Stimulated activated naive CD8-positive, alpha-beta T cell treated with anti-CD3 and anti-CD28 coated beads, Interleukin-15, amount 100 ng/mL, for 72 hours (primary cell): Measurements from ENCODE around the gene SERPINB13.

Experiments
- ATAC-seq: fragments of 150-1000 bp; cut with Tn5 transposase; 2 replicates; pipeline ENCODE4 v1.10.0; 2021; ENCODE audit warnings: mild to moderate bottlenecking, moderate library complexity
- DNase-seq, 2 donors: peaks; one replicate each; pipeline ENCODE4 v3.0.0; 2021 to 2022
- H3K27ac Mint-ChIP-seq, 2 donors: one replicate each; pipeline ENCODE4 v1.8.0; 2022; ENCODE audit warnings: mild to moderate bottlenecking in 2 of 2, mixed read lengths in 2 of 2, moderate library complexity in 2 of 2
- H3K27me3 Mint-ChIP-seq: one replicate; pipeline ENCODE4 v1.8.0; 2022; ENCODE audit warnings: mixed read lengths
- H3K4me1 Mint-ChIP-seq: one replicate; pipeline ENCODE4 v1.8.0; 2022; ENCODE audit warnings: mild to moderate bottlenecking, mixed read lengths
- H3K4me3 Mint-ChIP-seq, 2 donors: one replicate each; pipeline ENCODE4 v1.8.0; 2022; ENCODE audit warnings: mild to moderate bottlenecking in 2 of 2, mixed read lengths in 2 of 2, moderate library complexity in 1 of 2
- H3K9me3 Mint-ChIP-seq, 2 donors: one replicate each; pipeline ENCODE4 v1.8.0; 2022; ENCODE audit warnings: mixed read lengths in 2 of 2

SERPINB13 gene, protein sequence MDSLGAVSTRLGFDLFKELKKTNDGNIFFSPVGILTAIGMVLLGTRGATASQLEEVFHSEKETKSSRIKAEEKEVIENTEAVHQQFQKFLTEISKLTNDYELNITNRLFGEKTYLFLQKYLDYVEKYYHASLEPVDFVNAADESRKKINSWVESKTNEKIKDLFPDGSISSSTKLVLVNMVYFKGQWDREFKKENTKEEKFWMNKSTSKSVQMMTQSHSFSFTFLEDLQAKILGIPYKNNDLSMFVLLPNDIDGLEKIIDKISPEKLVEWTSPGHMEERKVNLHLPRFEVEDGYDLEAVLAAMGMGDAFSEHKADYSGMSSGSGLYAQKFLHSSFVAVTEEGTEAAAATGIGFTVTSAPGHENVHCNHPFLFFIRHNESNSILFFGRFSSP

DNA sequence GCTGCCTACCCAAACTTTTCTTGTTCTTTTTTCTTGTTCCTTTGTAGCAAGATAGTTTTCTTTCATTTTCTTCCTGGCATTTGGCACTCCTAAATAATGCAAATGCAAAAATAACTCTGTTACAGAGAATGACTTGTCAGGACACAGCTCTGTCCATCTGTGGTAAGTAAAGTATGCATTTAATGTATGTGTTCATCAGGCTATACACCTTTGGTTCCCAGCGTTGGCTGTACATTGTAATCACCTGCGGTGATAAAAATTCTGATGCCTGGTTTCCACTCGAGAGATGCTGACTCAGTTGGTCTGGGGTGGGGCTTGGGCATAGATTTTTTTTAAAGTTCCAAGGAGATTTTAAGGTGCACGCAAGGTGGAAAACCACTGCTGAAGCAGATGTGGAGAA is at the start of gene SERPINB13:
Gene SERPINB13, plus strand, starts transcription at position 378 of the 400 bp plus-strand sequence. CDS start 1,325 bp downstream, outside the sequence.
- Mint-ChIP-seq H3K9me3 (no peaks in the 10 kb centered on the region), H3K27ac (no peak within 1 kb of the TSS), H3K4me3 (no peak within 1 kb of the TSS), H3K27me3 (peaks cover 8% of the 10 kb centered on the region), H3K4me1 (no peaks in the 10 kb centered on the region)
- no peak for ATAC-seq
- DNase-seq, result no peak

DNA sequence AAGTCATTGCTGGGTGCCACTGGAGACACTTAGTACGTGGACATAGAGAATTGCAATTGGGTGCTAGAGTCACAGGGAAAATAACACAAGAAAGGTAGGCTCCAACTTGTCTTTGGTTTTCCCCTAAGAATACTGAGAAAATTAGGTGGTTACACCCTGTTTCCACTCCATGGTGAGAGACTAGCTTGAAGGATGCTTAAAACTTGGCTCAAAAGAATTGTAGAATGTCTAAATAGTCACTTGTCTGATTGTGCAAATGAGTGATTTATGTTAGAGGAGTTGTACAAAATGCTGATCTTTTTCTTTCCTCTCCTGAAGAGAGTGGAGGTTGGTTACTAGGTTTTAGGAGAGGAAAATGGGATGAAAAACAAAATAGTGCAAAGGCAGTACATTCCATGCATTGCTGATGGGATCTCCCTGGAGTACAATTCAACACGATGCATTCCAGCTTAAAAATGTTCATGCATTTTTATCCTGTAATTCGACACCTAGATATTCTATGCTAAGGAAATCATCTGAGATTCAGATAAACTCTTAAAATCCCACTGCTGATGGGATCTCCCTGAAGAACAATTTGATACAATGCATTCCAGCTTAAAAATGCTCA is 47.1 kb upstream of the SERPINB13 start:
- Mint-ChIP-seq H3K4me1 (no peaks in the 10 kb centered on the region), H3K27ac (no peak overlapping the region), H3K4me3 (no peak overlapping the region), H3K9me3 (no peaks in the 10 kb centered on the region), H3K27me3 (peaks cover 7% of the 10 kb centered on the region)
- no peak for ATAC-seq
- DNase-seq, result no peak

DNA sequence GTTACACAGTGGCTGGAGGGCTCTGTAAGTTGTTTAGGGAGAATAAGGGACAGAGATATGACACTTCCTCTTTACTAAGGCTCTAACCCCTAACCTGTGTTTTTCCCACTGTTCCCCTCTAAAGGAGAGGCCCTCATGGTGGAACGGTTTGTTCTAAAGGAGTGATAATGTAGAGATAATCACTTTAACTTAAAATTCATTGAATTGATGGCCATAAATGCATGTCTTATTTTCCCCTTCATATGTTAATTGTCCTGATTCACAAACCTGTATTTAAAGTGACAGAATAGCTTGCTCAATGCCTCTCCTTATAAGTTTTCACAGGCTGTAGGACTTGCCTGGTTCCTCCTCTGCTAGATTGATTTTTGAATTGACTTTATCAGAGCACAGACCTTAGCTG is 45.1 kb upstream of the SERPINB13 start, which contains the start of gene SERPINB12:
Gene SERPINB12, plus strand, starts transcription at position 301 of the 400 bp plus-strand sequence. CDS start 13,791 bp downstream, outside the sequence.
- H3K9me3 Mint-ChIP-seq, result no peaks in the 10 kb centered on the region
- DNase-seq (no peak), ATAC-seq (no peak)
- H3K4me3 Mint-ChIP-seq, result no peak within 1 kb of the TSS
- no peak within 1 kb of the TSS for H3K27ac Mint-ChIP-seq
- peaks cover 7% of the 10 kb centered on the region for H3K27me3 Mint-ChIP-seq
- H3K4me1 Mint-ChIP-seq, result no peaks in the 10 kb centered on the region

DNA sequence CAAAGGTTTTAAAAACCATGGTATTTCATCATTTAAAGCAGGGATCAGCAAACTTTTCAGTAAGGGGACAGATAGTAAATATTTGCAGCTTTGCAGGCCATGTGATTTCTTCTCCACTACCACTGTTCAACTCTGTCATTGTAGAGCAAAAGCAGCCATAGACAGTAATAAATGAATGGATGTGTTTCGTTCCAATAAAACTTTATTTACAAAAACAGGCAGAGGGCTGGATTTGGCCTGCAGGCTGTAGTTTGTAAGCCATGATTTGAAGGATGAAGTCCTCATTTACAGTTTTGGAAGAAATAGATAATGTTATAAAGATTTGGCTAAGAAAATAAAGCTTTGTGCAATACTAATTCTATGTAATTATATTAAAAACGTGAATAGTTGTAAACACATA is 43.1 kb upstream of the SERPINB13 start:
- Mint-ChIP-seq H3K27me3 (peaks cover 15% of the 10 kb centered on the region), H3K9me3 (no peaks in the 10 kb centered on the region), H3K27ac (no peak overlapping the region), H3K4me1 (no peaks in the 10 kb centered on the region), H3K4me3 (no peak overlapping the region)
- DNase-seq, result no peak
- no peak for ATAC-seq

DNA sequence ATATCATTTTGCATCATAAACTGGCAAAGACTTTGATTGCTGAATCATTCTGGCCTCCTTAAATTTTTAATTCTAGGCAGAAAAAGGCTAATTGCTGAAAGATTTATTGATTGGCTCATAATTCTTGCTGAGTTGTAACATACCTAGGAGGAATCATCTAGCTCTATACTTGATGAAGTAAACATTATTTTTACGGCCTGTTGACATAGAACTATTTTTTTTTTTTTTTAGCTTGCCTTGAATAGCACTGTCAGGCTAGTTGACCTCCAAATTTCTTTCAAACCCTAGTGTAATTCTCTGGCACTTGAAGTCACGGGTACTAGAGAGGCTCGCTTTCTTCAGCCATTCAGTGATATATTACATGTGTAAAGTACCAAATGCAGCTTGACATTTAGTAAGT is 42.1 kb upstream of the SERPINB13 start:
- no peaks in the 10 kb centered on the region for H3K9me3 Mint-ChIP-seq
- ATAC-seq (no peak), DNase-seq (no peak)
- peaks cover 11% of the 10 kb centered on the region for H3K27me3 Mint-ChIP-seq
- no peaks in the 10 kb centered on the region for H3K4me1 Mint-ChIP-seq
- no peak overlapping the region for H3K27ac Mint-ChIP-seq
- H3K4me3 Mint-ChIP-seq, result no peak overlapping the region

DNA sequence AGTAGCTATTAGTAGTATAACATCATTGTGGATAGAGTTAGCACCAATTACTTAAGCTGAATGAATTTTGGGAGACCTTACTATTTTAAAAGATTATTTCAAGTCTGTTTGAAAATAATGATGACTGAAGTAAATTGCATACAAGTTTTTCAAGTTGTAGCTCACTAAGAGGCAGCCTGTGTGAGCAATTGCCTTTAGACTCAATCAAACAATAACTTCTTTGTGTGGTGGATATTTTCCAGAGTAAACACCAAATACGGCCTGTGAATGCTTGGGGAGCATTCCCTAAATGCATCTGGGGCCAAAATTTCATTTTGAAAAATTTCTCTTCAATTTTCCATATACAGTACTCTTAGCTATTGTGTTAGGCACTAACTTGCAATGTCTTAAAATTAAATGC is 37.1 kb upstream of the SERPINB13 start:
- no peak for ATAC-seq
- H3K4me3 Mint-ChIP-seq, result no peak overlapping the region

DNA sequence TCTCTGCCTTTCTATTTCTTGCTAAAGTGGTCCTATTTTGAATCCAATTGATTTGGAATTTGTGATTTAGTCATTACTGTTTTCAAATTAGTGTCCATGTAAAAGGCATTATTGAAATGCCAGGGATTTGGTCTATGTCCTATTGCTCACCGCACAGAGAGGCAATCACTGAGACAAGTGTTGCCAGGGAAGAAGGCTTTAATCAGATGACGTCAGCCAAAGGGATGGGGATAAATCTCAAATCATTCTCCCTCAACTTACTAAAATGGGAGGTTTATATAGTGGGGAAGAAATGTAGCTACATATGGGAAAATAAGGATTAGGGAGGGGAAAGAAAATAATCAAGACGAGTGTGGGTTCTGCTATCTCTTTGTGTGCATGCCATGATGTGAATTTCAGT is 35.4 kb upstream of the SERPINB13 start:
- no peak for DNase-seq
- Mint-ChIP-seq H3K27me3 (peaks cover 23% of the 10 kb centered on the region), H3K27ac (no peak overlapping the region), H3K4me3 (no peak overlapping the region), H3K9me3 (no peaks in the 10 kb centered on the region), H3K4me1 (no peaks in the 10 kb centered on the region)
- ATAC-seq, result no peak

More for the DNA sequence above, 37.1 kb upstream of the SERPINB13 start:
- Mint-ChIP-seq H3K27me3 (peaks cover 23% of the 10 kb centered on the region), H3K4me1 (no peaks in the 10 kb centered on the region), H3K9me3 (no peaks in the 10 kb centered on the region), H3K27ac (no peak overlapping the region)
- DNase-seq, result no peak

DNA sequence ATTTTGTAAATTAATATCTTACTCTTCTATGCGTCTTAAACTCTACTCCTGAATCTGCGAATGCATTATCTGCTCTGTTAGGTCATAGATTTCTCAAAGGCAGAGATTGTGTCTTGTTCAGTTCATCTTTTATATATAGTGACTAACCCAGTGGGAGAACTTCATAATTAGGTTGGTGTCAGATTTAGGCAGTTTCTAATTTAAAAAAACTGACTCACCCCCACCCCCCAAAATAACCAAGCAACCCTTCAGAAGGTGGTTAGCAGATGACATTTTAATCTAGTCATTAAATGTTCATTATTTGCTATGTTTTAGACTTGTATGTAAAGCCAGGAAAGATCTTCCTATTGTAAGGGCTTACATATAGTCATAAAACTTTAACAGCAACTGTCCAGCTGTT is 34.6 kb upstream of the SERPINB13 start:
- Mint-ChIP-seq H3K27me3 (peaks cover 22% of the 10 kb centered on the region), H3K4me1 (no peaks in the 10 kb centered on the region), H3K9me3 (no peaks in the 10 kb centered on the region), H3K27ac (no peak overlapping the region), H3K4me3 (no peak overlapping the region)
- no peak for DNase-seq
- no peak for ATAC-seq

DNA sequence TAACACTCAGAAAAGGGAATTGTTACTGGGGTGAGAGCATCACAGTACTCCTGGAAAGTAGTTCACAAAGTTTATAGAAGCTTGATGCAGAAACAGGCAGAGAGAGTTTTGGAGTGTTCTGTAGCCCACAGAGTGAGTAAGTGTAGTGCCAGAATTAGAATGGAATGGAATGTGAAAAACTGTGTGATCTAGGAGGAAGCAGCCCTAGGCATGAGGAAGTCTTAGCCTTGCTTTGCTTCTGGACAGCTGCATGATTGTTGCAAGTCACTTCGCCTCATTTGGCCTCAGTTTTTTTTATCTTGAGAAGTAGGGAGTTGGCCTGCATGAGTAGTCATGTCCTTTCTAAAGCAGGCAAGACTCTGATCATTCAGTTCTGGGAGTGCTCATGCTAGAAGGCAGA is 34.1 kb upstream of the SERPINB13 start:
- H3K9me3 Mint-ChIP-seq, result no peaks in the 10 kb centered on the region
- DNase-seq (no peak), ATAC-seq (no peak)

DNA sequence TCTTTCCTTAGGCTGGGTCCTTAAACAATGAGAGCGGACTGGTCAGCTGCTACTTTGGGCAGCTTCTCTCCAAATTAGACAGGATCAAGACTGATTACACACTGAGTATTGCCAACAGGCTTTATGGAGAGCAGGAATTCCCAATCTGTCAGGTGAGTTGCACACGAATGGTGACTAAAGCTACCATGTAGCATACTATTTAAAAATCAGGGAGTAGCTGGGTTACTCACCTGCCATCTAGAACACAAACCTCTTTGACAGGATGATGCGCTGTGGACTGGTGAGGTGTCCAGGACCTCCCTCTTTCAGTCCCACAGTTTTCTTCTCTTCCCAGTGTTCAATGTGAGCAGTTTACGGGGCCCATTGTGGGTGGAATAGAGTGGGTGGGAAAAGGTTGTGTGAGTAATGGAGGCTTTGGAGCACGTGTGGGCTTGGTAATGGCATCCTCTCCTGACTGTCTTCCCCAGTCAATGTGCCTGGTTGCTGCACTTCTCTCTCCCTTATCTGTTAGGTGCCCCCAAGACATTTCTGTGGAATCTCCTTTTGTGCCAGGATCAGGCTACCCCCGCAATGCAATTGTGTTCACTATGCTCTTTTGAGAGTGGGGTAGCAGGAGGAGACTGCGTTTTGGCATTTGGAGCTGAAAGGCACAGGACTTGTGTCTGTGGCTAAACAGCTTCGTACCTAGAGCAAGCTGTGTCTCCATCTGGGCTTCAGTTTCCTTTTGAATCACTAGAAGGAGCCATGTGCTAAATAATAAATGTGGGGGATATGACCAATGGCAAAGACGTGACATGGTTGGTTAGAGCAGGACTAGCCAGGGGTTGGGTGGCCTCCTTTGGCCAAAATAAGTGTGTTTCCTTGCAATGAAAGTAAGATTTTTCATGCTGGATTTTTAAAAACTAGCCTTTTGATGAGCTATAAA is 27.3 kb upstream of the SERPINB13 start:
- Mint-ChIP-seq H3K4me1 (no peaks in the 10 kb centered on the region), H3K4me3 (no peak overlapping the region), H3K9me3 (no peaks in the 10 kb centered on the region), H3K27ac (no peak overlapping the region), H3K27me3 (peaks cover 6% of the 10 kb centered on the region)
- DNase-seq (no peak), ATAC-seq (no peak)

More for the DNA sequence above, 34.1 kb upstream of the SERPINB13 start:
- Mint-ChIP-seq H3K27me3 (peaks cover 17% of the 10 kb centered on the region), H3K4me1 (no peaks in the 10 kb centered on the region), H3K4me3 (no peak overlapping the region), H3K27ac (no peak overlapping the region)

DNA sequence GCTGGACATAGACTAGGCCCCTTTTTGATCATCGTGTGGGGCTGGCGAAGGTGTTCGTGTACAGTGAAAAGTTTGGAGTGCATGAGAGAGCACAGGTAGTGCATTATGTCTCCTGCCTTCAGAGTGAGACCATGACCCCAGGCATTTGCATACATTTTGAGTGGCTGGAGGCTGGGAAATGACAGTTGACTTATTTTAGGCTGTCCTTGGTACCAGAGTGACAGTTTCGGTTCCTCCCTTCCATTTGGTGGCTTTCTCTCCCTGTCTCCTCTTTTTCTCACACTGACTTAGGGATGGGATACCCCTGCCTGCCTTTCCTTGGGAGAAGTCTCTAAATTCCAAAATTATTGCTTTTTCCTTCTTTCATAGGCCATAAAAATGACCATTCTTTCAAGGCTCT is 24.9 kb upstream of the SERPINB13 start:
- no peak for DNase-seq
- Mint-ChIP-seq H3K9me3 (no peaks in the 10 kb centered on the region), H3K27me3 (peaks cover 10% of the 10 kb centered on the region), H3K27ac (no peak overlapping the region), H3K4me3 (no peak overlapping the region), H3K4me1 (no peaks in the 10 kb centered on the region)
- no peak for ATAC-seq

DNA sequence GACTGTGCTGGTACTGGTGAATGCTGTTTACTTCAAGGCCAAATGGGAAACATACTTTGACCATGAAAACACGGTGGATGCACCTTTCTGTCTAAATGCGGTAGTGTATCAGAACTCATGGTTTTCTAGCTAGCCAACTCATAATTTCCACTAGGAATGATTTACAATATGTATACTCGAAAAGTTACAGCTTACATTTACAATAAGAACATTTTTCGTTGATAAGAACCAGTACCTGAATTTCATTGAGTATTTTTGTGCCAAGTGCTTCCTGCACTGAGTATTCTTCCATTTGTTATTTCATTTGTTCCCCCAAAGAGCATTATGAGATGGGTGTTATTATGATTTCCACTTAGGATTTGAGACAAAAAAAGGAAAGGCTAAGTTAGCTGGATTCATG is 23.1 kb upstream of the SERPINB13 start:
- ATAC-seq (no peak), DNase-seq (no peak)
- Mint-ChIP-seq H3K27me3 (peaks cover 24% of the 10 kb centered on the region), H3K9me3 (no peaks in the 10 kb centered on the region), H3K4me1 (no peaks in the 10 kb centered on the region), H3K4me3 (no peak overlapping the region), H3K27ac (no peak overlapping the region)

DNA sequence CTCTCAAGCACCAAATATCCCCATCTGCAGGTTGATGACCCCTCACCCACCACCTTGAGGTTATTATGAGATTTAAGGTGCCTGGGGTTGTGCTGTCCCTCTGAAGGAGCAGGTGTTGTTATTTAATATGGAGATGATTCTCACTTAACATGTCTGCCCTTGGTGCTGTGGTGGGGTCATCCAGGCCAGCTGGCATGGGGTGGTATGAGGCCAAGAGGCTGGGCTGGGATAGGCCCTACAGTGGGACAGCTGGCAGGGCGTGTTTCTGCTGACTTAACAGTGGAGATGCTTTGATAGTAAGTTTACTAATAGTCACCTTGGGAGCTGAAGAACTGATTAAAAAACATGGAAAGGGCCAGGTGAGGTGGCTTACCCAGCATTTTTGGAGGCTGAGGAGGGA is 22.6 kb upstream of the SERPINB13 start:
- Mint-ChIP-seq H3K27me3 (peaks cover 24% of the 10 kb centered on the region), H3K27ac (no peak overlapping the region), H3K4me1 (no peaks in the 10 kb centered on the region), H3K4me3 (no peak overlapping the region), H3K9me3 (no peaks in the 10 kb centered on the region)
- no peak for DNase-seq
- peak; percentile 26 for ATAC-seq

DNA sequence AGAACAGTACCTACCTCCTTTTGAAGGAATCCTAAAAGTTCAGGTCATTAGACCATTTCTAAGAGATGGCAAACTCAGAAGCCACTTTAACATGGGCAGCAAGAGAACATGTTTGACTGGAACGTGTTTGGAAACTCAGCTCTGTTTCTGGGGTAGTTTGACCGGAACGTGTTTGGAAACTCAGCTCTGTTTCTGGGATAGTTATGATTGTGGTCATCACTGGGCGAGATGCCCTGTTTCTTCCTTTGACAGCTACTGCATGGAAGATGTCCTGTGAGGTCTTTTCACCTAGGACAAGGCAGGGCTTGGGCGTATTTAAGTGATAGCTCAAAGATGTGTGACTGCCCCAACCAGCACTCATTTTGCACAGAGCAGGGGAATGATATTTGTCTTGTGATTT is 19.9 kb upstream of the SERPINB13 start:
- no peak for DNase-seq
- H3K9me3 Mint-ChIP-seq, result no peaks in the 10 kb centered on the region
- no peak for ATAC-seq
- peaks cover 31% of the 10 kb centered on the region for H3K27me3 Mint-ChIP-seq
- no peaks in the 10 kb centered on the region for H3K4me1 Mint-ChIP-seq
- H3K27ac Mint-ChIP-seq, result no peak overlapping the region
- H3K4me3 Mint-ChIP-seq, result no peak overlapping the region

DNA sequence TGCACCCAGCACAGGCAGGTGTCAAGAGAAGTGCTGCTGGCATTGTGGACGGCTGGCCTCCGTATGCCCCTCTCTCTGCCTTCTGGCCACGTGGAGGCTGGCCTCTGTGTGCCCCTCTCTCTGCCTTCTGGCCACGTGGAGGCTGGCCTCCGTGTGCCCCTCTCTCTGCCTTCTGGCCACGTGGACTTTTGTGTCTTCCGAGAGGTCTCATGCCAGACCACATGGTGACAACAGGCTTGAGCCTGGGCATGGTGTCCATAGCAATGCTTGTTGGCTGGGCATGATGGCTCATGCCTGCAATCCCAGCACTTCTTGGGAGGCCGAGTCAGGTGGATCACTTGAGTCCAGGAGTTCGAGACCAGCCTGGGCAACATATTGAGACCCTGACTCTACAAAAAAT is 19.3 kb upstream of the SERPINB13 start:
- no peaks in the 10 kb centered on the region for H3K9me3 Mint-ChIP-seq
- H3K27me3 Mint-ChIP-seq, result peaks cover 31% of the 10 kb centered on the region
- ATAC-seq (no peak), DNase-seq (no peak)
- H3K4me3 Mint-ChIP-seq, result no peak overlapping the region
- no peaks in the 10 kb centered on the region for H3K4me1 Mint-ChIP-seq
- no peak overlapping the region for H3K27ac Mint-ChIP-seq

DNA sequence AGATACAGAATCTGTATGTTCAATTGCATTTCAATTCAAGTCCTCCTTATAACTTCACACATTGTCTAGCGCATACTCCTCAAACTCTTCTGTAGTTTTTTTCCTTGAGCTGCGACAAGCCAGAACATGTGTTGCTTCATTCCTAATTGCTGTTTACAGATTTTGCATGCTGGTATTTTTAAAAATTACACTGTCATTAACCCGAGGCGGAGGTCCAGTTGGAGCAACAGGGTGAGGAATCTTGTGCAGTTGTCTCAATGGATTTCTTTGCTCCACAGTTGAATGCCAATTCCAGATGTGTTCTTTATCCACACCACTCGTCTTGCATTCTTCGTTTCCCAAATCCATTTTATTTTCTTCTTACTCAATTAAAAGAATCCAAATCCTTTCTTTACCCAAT is 16.4 kb upstream of the SERPINB13 start:
- no peaks in the 10 kb centered on the region for H3K4me1 Mint-ChIP-seq
- no peak overlapping the region for H3K4me3 Mint-ChIP-seq
- no peak for ATAC-seq
- H3K27ac Mint-ChIP-seq, result no peak overlapping the region
- no peak for DNase-seq
- H3K27me3 Mint-ChIP-seq, result peaks cover 21% of the 10 kb centered on the region
- no peaks in the 10 kb centered on the region for H3K9me3 Mint-ChIP-seq
